Measurements from ENCODE around the gene SYCP2.

GRCh38 chr20:59817406-59817805, 116.0 kb downstream of the SYCP2 start:
- TF ChIP-seq POLR2A (IDR thresholded peaks at IDR 0.05) (no peak), CTCF (IDR thresholded peaks at IDR 0.05) (no peak)
